Activated CD8-positive, alpha-beta memory T cell treated with anti-CD3 and anti-CD28 coated beads, Interleukin-2, amount 50 U/mL, for 24 hours (primary cell): ENCODE measurements around the gene ADCK1.
"Not testable (repeated sequence)": the region's sequence is repeated elsewhere in the genome, so short reads cannot be mapped to it uniquely, and the experiment has no call there.

Experiments
- DNase-seq: peaks from one replicate; pipeline ENCODE4 v3.0.0-alpha.2; 2020; ENCODE audit errors: extremely low read depth

Gene ADCK1

DNA sequence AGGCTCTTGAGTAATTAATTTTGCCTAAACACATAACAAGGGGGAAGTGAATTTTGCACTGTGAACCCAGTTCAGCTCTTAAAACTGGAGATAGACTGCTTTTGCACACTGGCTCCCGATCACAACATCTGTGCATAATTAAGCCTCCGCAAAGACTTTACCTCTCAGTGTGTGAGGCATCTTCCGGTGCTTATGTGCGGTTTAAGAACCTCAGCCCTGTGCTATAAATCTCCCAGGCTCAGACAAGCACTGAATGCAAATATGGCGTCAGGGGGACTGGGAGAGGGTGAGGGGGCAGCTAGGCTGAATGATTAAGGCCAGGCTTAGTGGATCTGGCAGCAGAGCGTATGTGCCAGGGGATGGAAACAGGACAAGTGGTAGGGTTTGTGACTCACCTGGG is 103.3 kb downstream of the ADCK1 start:
- no peak for DNase-seq

DNA sequence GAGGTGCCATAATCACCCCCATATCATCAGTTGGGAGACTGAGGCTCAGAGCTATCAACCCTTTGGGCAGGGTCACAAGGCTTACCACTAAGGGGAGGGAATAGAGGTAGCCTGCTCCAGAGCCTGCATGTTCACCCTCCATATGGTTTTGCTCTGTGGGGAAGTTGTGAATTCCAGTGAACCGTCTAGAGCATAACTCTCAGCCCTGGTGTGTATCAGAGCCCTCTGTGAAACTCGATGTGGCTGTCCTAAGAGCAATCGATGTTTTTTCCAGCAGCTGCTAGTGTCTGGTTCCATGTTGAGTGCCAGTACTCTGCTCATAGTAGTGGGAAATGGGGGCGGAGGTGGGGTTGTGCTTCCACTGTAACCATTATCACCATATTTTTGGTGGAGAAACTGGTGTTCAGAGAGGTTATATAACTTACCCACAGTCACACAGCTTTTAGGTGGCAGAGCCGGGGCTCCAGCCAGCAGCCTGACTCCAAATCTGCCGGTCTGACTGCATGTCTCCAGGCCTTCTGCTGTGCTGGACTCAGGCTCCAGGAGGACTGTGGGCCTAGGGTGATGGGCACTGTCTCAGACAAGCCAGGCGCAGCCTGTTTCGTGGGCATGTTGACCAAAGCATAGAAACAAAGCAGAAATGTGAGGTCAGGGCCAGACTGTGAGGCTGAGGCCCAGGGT is 104.2 kb downstream of the ADCK1 start:
- DNase-seq, result no peak

DNA sequence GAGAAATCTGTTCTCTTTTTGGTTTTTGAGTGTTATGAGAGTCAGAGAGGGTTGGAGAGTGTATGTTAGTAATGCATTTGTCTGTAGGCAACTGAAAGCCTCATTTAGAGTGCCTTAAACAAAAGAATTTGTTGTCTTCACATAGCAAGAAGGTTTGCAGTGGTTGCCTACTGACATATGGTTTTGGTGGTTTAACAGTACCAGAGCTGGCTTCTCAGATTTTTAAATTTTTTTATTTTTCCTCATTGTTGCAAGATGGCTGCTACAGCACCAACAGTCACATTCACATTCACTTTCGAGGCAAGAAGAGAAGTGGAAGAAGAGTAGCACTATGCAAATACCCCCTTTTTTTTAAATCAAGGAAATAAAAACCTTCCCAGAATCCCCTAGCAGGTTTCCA is 106.5 kb downstream of the ADCK1 start:
- DNase-seq, result no peak

DNA sequence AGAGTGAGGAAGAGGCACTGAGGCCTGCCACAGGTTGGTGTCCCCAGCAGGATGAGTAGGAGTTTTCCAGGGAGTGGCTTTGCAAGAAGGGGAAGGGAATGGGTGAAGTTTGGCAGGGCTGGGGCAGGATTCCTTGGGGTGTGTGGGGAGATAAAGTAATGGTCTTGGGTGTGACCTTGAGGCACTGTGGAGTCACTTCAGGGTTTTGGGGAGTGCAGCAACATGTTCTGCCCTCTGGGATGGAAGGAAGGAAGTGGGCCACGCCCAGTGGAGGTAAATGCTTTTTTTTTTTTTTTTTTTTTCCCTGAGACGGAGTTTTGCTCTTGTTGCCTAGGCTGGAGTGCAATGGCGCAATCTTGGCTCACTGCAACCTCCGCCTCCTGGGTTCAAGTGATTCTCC is 108.9 kb downstream of the ADCK1 start:
- no peak for DNase-seq

DNA sequence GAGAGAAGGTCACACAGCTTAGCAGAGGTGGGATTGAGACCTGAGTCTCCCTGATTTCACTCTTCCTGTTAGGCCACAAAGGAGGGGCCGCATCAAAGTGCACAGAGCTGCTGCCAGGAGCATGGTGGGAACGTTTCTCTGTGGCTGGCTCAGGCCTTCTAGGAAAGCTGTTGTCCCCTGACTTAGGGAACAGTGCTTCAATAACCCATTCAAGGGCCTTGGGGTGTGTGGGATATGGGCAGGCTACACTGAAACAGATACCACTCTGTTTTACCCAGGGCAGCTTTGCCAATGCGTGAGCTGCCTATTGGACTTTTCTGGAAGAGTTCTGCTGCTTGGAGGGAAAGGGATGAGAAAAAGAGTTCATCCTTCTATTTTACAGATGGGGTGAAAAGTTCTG is 110.0 kb downstream of the ADCK1 start:
- DNase-seq, result no peak

DNA sequence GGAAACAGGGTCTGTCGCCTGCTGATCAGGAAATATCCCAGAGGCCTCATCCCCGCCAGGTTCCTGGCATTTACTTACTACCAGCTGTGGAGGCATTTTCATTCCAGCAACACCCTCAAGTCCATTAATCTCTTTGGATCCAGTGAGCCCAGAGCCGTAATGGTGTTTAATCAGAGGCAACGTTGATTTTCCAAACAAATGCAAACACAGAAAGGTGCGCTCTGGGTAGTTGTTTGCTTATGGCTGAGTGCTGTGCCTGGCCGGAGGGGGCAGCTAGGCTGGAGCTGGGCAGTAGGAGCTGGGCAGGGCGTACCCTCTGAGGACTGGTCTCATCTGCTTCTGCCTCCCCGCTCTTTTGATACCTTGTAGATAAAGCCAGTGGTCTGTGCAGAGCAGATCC is 110.6 kb downstream of the ADCK1 start:
- no peak for DNase-seq

DNA sequence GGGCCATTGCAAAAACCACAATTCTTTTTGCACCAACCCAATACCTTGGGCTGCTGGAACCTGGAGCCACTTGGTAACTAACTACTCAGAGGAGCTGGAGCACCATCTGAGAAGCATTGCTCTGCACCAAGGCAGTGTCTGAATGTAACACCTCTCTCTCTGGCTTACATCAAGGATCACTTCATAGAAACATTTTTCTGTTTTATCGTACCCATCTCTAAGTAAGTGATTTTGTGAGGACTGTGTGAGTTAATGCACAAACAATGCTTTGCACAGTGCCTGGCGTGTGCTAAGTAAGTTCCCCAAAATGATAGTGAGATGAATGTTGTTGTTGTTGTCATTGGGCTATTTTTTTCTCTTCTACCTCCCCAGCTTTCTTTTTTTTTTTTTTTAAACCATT is 111.4 kb downstream of the ADCK1 start:
- no peak for DNase-seq

DNA sequence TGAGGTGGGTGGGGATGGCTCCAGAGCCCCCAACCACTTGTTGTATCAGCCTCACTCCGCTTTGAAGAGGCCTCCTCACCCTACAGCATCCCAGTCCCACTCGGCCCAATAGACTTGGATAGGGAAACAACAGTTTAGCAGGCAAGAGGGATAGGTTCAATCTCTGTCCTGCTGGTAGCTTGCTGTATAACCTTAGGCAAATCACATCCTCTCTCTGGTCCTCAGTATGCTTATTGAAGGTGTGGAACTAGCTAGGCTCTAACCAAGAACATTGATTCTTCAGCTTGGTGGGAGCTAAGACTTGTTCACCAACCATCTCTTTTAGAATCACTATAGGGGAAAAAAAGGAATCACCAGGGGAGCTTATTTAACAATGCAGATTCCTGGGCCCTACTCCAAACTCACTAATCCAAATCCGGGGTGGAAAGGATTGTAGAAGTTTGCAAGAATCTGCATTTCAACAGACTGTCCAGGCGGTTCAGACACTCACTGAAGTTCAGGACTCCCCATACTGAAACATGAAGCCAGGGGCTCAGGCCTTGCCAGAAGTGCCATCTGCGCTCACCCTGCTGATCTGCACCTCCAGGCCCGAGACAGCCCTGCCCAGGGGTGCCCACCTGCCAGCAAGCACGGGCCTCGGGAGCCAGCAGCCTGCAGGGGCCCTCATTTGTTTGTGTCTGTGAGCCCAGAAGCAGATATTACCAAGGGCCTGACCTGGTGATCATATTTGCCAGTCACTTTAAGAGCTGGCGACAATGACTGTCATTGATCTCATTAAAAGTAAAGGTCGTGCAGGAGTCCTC is 113.0 kb downstream of the ADCK1 start:
- DNase-seq, result no peak

DNA sequence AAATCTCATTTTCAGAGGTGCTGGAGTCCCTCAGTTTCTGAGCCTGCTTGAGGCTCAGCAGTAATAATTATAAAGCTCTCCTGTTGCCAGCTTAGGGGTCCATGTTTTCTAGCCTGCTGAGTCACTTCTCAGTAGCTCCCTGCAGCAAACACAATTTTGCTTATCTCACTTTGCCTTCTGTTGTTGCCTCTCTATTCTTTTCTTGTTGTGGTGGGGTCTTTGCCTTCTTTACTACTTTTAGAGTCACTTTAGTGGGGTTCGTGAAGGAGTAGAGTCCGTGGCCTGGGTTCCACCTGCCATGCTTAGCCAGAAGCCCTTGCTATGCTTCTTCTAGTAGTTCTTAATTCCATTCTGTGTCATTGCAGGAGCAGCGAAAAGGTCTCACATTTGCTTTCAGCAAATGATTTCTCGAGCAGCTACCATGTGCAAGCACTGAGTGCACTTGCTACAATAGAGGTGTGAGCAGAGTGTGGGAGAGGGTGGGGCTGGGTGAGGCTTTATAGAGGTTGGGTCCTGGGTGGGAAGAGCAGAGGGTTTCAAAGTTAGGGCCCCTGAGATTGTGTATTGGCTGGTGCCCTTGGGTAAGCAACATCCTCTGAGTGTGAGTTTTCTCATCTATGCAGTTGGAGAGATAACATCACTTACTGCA is 114.3 kb downstream of the ADCK1 start:
- DNase-seq, result no peak

DNA sequence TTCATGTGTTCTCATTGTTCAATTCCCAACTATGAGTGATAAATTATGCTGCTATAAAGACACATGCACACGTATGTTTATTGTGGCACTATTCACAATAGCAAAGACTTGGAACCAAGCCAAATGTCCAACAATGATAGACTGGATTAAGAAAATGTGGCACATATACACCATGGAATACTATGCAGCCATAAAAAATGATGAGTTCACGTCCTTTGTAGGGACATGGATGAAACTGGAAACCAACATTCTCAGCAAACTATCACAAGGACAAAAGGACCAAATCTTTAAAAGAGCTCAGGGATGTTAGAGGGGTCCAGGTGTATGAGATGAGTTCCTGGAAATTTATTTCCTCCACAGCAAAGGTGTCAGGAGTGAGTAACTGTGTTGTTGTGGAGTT is 115.5 kb downstream of the ADCK1 start:
- DNase-seq, result not testable (repeated sequence)

DNA sequence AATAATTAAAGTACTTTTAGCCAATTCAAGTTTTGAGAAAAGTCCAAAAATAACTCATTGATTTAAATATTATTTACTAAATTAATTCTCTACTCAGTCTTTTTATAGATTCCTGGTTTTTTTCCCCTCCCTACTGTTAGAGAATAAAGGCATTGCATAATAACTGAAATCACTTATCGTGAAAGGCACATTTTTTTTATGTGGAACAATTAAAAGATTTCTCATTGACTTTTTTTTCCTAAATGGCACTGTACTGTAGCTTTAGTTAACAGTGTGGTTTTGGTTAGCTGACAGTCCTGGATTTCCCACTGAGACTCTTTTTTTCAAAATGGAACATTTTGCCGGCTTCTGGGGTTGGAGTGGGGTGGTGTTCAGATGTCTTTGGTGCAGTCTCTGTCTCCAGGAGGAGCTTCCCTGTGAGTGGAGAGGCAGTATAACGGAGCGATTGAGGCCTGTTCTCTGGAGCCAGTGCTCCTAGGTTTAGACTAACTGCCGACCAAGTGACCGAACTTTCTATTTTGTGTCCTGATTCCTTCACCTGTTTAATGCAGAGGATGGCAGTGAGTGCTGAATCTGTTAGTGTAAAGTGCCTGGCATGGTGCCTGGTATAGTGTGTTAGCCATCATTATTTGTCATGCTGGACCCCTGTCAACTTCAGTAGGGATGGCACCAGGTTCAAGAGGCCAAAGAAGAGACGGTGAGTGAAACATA is 117.7 kb downstream of the ADCK1 start:
- no peak for DNase-seq

DNA sequence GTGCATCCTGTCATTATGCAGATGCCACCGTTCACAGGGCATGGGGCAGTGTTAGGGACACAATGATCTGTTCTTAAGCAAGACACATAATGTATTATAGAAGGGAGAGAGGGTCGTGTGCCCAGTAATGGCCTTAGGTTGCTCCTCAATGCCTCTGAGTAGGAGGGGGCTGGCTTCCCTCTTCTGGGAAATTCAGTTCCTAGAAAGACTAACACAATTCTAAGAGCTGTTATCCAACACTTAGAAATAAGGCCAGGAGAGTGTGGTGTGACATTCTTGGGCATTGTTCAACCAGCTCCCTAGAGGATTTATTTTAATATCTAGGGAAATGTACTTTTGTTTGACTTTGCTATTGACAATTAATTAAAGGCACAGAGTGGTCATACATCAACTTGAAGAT is 118.5 kb downstream of the ADCK1 start:
- no peak for DNase-seq

DNA sequence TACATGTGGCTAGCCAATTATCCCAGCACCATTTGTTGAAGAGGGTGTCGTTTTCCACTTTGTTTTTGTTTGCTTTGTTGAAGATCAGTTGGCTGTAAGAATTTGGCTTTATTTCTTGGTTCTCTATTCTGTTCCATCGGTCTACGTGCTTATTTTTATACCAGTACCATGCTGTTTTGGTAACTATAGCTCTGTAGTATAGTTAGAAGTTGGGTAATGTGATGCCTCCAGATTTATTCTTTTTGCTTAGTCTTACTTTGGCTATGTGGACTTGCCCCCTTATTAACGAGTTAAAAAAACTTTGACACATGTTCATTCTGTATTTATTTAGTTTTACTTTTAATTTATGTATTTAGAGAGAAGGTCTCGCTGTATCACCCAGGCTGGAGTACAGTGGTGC is 120.4 kb downstream of the ADCK1 start:
- no peak for DNase-seq

DNA sequence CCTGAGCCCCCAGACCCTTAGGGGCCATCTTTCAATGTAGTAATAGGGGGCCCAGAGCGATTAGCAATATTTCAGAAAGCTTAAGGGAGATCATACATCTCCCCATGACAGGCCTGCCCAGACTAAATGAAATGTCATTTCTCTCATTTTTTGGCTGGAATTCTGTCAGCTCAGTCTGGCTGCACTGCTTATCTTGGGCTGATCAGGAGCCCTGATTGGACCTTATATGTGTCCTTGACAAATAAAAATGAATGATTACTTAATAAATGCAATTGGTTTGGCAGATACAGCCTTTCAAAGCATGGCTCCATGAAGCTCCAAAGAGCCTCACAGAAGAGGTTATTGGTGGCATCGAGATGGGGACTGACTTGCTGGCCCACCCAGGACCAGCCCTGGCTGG is 121.9 kb downstream of the ADCK1 start:
- DNase-seq, result no peak

DNA sequence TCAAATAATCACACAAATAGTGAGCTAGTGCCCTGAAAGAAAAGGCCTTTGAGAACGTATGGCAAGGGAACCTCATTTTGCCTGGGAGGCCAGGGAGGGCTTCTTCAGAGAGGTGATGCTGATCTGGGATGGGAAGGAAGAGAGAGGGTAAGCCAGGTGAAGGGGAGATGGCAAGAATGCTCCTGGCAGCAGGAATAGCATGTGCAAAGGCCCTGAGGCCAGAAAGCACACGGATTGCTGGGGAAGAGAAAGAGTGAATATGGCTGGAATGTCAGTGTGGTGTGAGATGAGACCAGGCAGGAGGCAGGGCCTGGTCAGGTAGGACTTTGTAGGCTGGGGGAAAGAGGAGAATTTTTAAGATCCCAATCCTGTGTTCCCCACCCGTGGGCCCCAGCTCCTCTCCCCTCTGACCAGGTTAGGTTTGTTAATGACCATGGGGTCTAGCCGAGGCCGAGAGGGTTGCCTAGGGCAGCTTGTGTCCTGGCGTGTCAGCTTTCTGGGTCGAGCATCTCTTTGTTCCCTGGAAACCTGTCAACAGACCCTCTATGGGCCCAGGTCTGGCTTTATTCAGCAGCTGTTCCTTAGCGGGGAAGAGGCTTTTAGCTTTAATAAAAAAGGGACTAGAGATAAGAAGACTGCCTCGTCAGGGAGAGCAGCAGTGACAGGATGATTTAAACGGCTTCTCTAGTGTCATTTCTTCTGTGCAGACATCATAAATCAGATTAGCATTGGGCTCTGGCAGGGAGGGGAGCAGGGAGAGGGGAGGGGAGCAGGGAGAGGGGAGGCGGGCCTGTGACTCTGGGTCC is 123.4 kb downstream of the ADCK1 start:
- DNase-seq, result no peak

DNA sequence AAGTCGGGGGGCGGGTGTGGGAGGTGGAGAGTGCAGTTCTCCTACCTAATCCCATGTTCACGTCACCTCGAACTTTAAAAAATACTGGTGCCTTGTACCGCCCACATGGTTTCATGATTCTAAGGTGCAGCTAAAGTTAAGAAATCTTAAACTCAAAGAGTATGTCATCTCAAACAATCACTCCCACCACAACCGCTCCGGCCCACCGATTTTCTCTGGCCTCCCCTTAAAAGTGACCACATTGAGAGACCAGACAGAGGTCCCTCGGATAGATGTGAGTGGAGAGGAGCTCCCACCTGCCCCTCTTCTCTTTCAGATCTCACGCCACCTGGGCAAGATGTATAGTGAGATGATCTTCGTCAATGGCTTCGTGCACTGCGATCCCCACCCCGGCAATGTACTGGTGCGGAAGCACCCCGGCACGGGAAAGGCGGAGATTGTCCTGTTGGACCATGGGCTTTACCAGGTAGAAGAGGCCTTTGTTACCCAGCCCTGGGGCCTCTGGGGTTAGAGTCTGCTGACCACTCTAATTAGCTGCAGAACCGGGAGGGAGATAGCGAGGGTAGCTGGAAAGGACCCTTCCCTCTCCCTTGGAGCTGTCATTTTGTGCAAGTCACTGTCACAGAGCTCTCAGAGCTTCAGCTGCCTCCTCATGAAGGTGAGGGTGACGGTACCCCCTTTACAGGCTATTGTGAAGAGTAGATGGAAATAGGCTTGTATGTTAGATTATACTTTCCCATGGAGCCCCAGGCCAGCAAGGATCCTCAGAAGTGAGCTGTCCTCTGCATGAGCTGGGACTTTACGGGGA is 124.4 kb downstream of the ADCK1 start:
- no peak for DNase-seq

DNA sequence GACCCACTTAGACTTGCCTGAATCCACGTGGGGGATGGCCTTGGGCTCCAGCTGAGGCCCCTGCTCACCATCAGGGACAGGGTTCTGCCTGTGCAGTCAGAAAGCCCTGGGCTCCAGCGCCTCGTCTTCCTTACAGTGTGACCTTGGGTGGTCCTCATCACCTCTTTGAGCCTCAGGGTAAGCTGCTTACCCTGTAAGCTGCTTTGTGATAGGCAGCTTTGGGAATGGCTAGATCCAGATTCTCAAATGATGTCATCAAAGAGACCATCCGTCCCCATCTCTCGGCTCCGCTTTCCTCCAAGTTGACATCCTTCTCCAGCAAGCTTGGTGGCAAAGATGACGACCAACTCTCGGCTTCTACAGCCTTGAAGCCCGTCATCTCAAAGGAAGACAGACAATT is 127.0 kb downstream of the ADCK1 start:
- DNase-seq, result no peak

DNA sequence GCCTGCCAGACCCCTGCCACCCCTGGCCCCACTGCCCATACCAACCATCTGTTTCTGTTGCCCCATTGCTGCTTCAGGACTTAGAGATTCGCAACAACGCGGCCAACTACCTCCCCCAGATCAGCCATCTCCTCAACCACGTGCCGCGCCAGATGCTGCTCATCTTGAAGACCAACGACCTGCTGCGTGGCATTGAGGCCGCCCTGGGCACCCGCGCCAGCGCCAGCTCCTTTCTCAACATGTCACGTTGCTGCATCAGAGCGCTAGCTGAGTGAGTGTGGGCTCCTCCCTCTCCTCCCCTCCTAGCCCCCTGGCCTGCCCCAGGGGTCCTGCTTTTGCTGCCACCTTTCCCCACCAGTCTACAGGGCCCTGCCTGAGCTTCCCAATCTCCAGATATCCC is 131.5 kb downstream of the ADCK1 start:
- no peak for DNase-seq

DNA sequence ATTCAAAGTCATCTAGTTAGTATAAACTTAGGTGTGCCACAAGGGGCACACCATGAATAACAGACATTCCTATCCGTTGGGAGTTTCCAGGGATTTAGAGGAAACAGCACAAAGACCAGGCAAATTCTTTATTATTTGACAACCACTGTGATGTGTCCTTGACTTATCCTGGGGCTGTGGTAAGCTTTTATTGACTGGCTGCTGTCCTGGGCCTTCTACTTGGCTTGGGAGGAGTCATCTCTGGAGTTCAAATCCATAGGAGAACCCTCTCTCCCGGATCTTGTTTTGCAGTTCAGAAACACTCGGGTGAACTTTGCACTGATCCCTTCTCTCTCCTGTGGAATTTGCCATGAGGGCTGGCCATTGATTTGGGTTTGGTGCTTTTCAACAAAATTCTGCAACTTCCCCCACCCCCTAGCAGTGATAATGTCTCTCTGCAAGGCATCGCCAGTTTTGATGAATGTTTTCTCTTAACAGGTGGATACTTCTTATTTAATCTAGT is 136.3 kb downstream of the ADCK1 start:
- no peak for DNase-seq

DNA sequence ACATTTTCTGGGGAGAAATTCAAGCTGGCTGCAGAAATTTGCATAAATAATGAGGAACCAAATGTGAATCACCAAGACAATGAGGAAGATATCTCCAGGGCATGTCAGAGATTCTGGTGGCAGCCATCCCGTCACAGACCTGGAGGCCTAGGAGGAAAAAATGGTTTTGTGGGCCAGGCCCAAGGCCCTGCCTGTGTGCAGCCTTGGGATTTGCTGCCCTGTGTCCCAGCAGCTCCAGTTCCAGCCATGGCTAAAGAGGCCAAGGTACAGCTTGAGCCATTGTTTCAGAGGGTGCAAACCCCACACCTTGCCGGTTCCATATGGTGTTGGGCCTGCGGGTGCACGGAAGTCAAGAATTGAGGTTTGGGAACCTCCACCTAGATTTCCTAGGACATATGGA is 147.5 kb downstream of the ADCK1 start:
- DNase-seq, result no peak
